ENCODE data around the gene TSPAN6. TPM values are rescaled to one million over a fixed set of nuclear protein-coding genes. Genes with fewer than 3 reads are reported as not detected.

TSPAN6 gene
- total RNA-seq, 4 donors from 2014 or later, result 10.8 to 17.0 (median 14.8) TPM

- Histone ChIP-seq H3K27ac (no peak overlapping the region), H3K9me3 (no peaks in the 10 kb centered on the region), H3K36me3 (no peaks in the 10 kb centered on the region), H3K27me3 (no peaks in the 10 kb centered on the region), H3K4me3 (no peak overlapping the region), H3K4me1 (no peaks in the 10 kb centered on the region)
- no peak for DNase-seq (ENCODE audit: low spot score in 2 of 2)
- TF ChIP-seq EP300 (IDR thresholded peaks at IDR 0.05), result no peak
- no peak for TF ChIP-seq POLR2A (IDR thresholded peaks at IDR 0.05)
- no peak for TF ChIP-seq POLR2AphosphoS5 (IDR thresholded peaks at IDR 0.05)
- no peak for TF ChIP-seq CTCF (IDR thresholded peaks at IDR 0.05)
- WGBS, result 52% methylated on average over 2 of the region's 2 CpGs
Observed at GRCh38 chrX:100680756-100681155, 44.1 kb upstream of the TSPAN6 start.

GRCh38 chrX:100677611-100678181, 41.1 kb upstream of the TSPAN6 start:
- Histone ChIP-seq H3K27ac (no peak overlapping the region), H3K4me1 (no peaks in the 10 kb centered on the region), H3K27me3 (no peaks in the 10 kb centered on the region), H3K36me3 (no peaks in the 10 kb centered on the region), H3K4me3 (no peak overlapping the region), H3K9me3 (no peaks in the 10 kb centered on the region)
- no peak for TF ChIP-seq POLR2A (IDR thresholded peaks at IDR 0.05)
- WGBS, result 61% methylated on average over 5 of the region's 5 CpGs
- no peak for DNase-seq (ENCODE audit: low spot score in 2 of 2)

GRCh38 chrX:100674705-100675104, 38.1 kb upstream of the TSPAN6 start:
- no peak overlapping the region for H3K4me3 ChIP-seq
- WGBS, result 72% methylated on average over 2 of the region's 2 CpGs
- H3K27ac ChIP-seq, result no peak overlapping the region
- TF ChIP-seq CTCF (IDR thresholded peaks at IDR 0.05) (no peak), POLR2AphosphoS5 (IDR thresholded peaks at IDR 0.05) (no peak), EP300 (IDR thresholded peaks at IDR 0.05) (no peak), POLR2A (IDR thresholded peaks at IDR 0.05) (no peak)
- no peak for DNase-seq (ENCODE audit: low spot score in 2 of 2)
- no peaks in the 10 kb centered on the region for H3K4me1 ChIP-seq
- H3K27me3 ChIP-seq, result no peaks in the 10 kb centered on the region
- no peaks in the 10 kb centered on the region for H3K36me3 ChIP-seq
- no peaks in the 10 kb centered on the region for H3K9me3 ChIP-seq

GRCh38 chrX:100673397-100673953, 36.9 kb upstream of the TSPAN6 start:
- H3K9me3 ChIP-seq, result no peaks in the 10 kb centered on the region
- H3K4me1 ChIP-seq, result no peaks in the 10 kb centered on the region
- H3K27me3 ChIP-seq, result no peaks in the 10 kb centered on the region
- H3K4me3 ChIP-seq, result no peak overlapping the region
- H3K27ac ChIP-seq, result no peak overlapping the region
- TF ChIP-seq EP300 (IDR thresholded peaks at IDR 0.05), result no peak
- TF ChIP-seq CTCF (IDR thresholded peaks at IDR 0.05), result no peak
- no peak for TF ChIP-seq POLR2AphosphoS5 (IDR thresholded peaks at IDR 0.05)
- no peak for TF ChIP-seq POLR2A (IDR thresholded peaks at IDR 0.05)
- H3K36me3 ChIP-seq, result no peaks in the 10 kb centered on the region
- WGBS, result 47% methylated on average over 3 of the region's 3 CpGs
- DNase-seq (ENCODE audit: low spot score in 2 of 2), result no peak

- Histone ChIP-seq H3K27ac (no peak overlapping the region), H3K9me3 (no peaks in the 10 kb centered on the region), H3K4me1 (no peaks in the 10 kb centered on the region), H3K27me3 (no peaks in the 10 kb centered on the region), H3K4me3 (no peak overlapping the region), H3K36me3 (no peaks in the 10 kb centered on the region)
- DNase-seq (ENCODE audit: low spot score in 2 of 2), result no peak
- TF ChIP-seq POLR2AphosphoS5 (IDR thresholded peaks at IDR 0.05) (no peak), POLR2A (IDR thresholded peaks at IDR 0.05) (no peak), CTCF (IDR thresholded peaks at IDR 0.05) (no peak), EP300 (IDR thresholded peaks at IDR 0.05) (no peak)
- 57% methylated on average over 3 of the region's 3 CpGs for WGBS
Observed at GRCh38 chrX:100672966-100673365, 36.4 kb upstream of the TSPAN6 start.

- H3K9me3 ChIP-seq, result no peaks in the 10 kb centered on the region
- H3K36me3 ChIP-seq, result no peaks in the 10 kb centered on the region
- 27% methylated on average over 2 of the region's 2 CpGs for WGBS
- no peaks in the 10 kb centered on the region for H3K4me1 ChIP-seq
- H3K27me3 ChIP-seq, result no peaks in the 10 kb centered on the region
- TF ChIP-seq POLR2AphosphoS5 (IDR thresholded peaks at IDR 0.05), result no peak
- H3K4me3 ChIP-seq, result no peak overlapping the region
- no peak overlapping the region for H3K27ac ChIP-seq
- DNase-seq (ENCODE audit: low spot score in 2 of 2), result no peak
Observed at GRCh38 chrX:100663642-100664041, 27.0 kb upstream of the TSPAN6 start.

All from suprapubic skin (tissue), 4 donors.